Left lobe of liver (tissue), 2 donors: ENCODE data around the gene TBX21. TPM values are rescaled to one million over a fixed set of nuclear protein-coding genes. Genes with fewer than 3 reads are reported as not detected.

Experiments
- ATAC-seq: fragments of 200-7000 bp; cut with Tn5 transposase; one replicate; pipeline ENCODE4 v1.9.1; 2020; ENCODE audit warnings: mild to moderate bottlenecking, moderate library complexity
- DNase-seq: peaks from one replicate; pipeline ENCODE4 v3.0.0-alpha.2; 2020; ENCODE audit warnings: low spot score
- total RNA-seq: library from RNA; stranded (reverse); gene quantifications from one replicate; pipeline ENCODE4 v1.2.1, GENCODE V29; 2021
- donor health status: DM: no; HTN: no; CAD: no; lungs with moderate emphysema.
- donor health status: DM: no; HTN: yes; CAD: no.

TBX21 gene
- total RNA-seq, 1 donor from 2014 or later = 0.38 TPM

DNA sequence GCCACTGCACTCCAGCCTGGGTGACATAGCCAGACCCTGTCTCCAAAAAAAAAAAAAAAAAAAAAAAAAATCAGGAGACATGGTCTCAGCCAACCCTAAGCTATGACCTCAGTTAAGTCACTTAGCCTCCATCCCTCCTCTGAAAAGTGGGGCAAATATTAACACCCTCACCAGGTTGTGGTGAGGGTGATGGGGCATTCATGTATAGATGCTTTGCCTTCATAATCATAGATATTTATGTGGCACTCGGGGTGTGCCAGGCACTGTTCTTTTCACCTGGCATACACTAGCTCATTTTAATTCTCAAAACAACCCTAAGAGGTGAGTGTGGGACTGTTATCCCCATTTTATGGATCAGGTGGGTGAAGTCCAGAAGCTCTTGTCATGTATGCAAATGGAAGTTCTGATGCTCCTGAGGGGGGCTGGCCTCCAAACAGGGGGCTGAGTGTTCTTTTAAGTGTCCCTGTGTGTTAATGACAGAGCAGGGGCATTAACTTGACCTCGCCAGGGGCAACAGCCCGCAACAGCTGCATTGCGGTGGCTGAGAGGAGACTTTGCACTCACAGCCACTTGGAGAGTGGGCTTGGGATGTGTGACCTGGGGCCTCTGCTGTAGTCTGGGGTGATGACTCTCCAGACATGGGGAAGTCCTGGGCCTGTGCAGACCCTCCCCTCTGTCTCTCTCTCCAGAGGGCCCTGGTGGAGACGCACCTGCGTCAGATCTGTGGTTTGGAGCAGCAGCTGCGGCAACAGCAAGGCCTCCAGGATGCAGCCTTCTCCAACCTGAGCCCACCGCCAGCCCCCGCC, 34.9 kb upstream of the TBX21 start:
- no peak for ATAC-seq
- DNase-seq = no peak

DNA sequence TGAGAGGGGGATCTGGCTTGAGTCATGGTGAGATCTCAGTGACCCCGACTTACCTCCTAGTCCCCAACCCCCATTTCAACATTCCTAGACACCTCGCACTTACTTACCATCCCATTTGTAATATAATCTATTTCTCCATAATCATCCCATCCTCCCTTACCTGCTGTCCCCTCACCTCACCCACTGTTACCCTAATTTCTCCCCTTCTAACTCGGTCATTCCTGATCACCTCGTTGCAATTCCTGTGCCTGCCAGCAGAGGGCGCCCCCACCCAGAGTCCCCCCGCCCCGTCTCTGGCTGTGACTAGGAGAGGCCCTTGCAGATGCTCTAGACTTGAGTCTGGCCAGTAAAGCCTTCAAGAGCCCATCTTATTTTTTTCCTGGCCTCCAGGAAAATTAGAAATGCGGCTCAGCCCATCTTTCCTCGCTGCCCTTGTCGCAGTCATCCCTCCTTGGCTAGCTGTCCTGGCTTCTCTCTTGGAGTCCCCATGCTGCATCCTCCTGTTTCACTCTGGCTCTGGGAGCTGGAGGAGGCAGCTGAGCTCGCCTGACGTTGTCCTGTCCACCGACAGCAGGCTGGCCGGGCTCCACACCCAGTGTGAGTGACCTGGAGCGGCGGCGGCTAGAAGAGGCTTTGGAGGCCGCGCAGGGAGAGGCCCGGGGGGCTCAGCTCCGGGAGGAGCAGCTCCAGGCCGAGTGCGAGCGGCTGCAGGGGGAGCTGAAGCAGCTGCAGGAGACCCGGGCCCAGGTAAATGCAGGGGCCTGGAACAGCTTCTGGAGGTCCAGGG, 34.1 kb upstream of the TBX21 start:
- ATAC-seq (peak; percentile 54), DNase-seq (no peak)

DNA sequence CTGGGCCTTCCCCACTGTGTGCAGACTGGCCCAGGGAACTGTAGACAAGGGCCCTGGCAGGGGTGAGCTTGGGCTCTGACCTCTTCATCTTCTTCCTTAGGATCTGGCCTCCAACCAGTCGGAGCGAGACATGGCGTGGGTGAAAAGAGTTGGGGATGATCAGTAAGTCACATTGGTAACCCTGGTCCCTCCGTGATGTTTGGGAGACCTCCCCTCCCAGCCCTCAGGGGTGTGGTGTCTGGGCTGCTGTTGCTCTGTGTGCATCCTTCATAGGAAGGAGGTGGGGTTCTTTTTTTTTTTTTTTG, 33.5 kb upstream of the TBX21 start:
- no peak for DNase-seq
- no peak for ATAC-seq

DNA sequence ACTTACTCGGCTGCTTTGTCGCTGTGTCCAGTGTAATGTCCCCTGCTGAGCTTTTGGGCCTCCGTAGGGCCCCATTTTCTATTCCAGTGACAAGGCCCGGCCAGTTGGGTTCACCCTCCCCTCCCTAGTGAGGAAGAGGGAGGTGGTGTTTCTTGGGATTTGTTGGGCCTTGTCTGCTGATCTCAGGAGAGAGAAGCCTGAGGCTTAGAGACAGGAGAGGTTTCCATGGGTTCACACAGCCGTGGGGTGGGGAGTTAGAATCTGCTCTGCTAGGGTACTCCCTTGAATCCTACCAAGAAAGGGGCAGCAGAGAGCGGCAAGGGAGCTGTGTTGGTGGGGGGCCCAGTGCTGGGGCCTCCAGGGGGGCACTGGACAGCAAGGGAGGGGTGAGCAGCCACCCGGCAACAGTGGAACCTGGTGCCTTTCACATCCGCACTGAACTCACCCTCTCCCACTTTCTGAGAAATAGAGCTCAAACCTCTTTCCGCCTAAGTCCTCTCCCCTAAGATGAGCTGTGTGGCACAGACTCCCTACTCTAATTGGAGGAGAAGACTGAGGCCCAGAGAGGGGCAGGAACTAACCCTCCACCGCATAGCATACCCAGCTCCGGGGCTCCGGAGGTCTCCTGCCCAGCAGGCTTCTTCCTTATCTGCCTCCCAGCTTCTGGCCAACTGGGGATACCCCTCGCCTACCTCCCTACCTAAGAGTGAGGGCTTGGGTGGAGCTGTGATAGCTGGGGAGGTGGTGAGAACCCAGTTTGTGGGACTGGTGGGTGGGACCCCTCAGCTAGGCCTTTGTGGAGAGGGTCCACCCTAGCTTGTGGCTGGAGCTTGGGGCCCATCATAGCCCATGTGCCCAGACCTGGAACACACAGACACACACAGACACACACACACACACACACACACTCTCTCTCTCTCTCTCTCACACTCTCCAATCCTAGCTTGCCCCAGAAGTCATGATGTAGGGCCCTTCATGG, 32.3 kb upstream of the TBX21 start:
- ATAC-seq (no peak), DNase-seq (no peak)

DNA sequence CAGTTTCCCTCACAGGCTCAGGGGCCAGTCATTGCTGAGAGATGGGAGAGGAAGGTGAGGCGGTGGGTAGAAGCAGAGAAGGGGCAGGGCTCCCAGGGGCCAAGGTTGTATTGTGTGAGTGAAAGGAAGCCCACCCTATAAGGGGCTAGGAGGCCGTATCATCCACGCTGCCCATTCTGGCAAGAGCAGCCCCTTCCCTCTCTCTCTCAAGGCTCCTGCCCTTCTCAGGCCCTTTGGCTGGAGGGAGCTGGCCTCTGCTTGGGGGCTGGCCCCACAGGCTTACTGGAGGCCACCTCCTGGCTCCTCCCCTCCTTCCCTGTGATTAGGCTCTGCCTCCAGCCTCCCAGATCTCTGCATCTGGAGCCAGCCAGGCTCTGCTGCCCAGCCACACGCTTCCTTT, 31.4 kb upstream of the TBX21 start:
- ATAC-seq (no peak), DNase-seq (no peak)

- no peak for DNase-seq
These were observed 30.5 kb upstream of the TBX21 start for GRCh38 chr17:47702391-47702995.

GRCh38 chr17:47703191-47703591, 29.8 kb upstream of the TBX21 start:
- DNase-seq (no peak), ATAC-seq (no peak)

More at GRCh38 chr17:47702391-47702995, 30.5 kb upstream of the TBX21 start:
- ATAC-seq = no peak

- DNase-seq (no peak), ATAC-seq (no peak)
These were observed 29.4 kb upstream of the TBX21 start for GRCh38 chr17:47703671-47704070.

GRCh38 chr17:47704116-47704515, 28.9 kb upstream of the TBX21 start:
- ATAC-seq (no peak), DNase-seq (no peak)

- DNase-seq = no peak
- ATAC-seq = no peak
These were observed 28.3 kb upstream of the TBX21 start for GRCh38 chr17:47704736-47705135.

DNA sequence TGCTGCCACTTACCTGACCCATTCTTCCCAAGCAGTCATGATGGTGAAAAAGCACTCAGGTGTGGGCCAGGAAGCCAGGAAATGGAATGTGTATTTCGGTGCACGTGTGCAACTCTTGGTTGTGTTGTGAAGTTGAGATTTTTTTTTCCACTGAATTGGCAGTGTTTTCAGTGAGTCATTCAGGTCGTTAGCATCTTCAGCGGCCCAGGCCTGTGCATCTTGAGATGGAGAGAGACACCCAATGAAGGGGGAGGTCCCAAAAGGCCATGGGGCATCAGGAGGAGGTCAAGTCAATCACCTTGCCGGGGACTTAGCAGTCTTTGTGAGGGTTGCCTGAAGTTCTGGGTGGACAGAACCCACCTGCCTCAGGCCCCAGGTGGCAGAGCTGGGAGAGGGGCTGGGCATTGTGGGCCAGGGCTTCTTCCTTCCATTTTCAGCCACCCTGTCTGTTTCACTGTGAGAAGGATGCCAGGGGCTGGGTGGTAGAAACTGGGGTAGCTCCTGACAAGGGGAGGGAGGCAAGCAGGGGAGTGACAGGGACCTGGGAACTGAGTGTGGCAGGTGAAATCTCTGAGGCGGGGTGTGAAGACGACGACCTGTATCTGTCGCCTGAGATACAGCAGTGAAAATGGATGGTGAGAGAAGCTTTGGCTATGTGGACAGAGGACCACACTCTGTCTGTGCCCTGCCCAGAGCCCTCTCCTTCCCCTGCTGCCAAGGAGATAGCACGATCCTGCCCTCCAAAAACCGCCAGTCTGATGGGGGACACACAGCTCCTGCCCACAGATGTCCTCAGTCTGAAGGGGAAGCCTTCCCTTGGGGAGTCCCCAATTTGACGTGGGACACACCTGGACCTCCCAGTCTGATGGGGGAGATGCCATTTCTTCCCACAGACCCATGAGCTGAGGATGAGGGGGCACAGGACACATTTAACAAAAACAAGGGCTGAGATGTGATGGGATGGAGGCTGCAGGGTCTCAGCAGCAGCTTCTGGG, 27.2 kb upstream of the TBX21 start:
- no peak for DNase-seq
- ATAC-seq = no peak

DNA sequence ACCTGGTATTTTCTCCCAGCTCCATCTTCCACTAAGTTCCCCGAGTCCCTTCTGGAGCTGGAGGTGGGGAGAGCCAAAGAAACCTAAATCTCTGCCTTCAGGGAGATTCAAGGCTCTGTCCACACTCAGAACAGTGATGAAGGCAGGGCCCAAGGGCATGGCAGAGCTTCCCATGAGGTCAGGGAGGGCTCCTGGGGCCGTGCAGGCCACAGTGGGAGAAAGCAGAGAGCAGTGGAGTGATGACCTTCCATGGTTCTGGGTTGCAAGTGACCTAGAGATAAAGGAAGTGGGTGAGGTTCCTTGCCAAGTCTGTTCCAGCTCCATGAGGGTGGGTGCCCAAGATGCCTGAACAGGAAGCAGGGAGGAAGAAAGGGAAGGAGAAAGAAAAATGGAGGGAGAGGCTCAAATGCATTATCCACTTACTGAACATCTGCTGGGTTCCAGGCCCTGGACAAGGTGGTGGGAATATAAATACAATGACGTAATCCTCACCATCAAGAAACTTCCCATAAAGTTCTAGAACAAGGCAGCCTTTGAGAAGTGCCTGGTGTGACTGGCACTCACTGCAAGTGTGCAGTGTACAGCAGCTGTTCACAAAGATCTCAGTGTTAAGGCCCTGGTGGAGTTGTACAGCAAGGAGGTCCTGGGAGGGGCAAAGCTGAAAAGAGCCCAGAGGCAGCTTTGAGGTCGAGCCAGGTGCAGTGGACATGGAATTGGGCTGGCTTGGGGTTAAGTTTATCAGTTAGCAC, 25.8 kb upstream of the TBX21 start:
- DNase-seq (no peak), ATAC-seq (no peak)

DNA sequence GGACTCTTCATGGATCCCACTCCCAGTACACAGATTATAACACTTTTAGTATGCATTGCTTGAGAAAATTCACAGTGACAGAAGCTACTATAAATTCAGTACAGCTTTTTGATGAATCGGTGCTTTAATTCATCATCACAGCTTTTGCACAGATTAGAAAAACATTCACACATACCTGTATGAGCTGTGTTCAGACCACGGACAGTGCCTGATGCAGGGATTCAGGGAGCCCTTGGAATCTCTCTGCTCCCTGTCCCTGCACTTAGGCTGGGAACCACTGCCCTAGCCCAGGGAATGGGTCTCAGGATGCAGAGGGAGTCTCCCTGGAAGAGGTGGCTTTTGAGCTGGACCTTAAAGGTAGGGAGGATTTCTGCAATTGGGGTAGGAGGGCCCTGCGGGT, 25.2 kb upstream of the TBX21 start:
- no peak for ATAC-seq
- DNase-seq = no peak

DNA sequence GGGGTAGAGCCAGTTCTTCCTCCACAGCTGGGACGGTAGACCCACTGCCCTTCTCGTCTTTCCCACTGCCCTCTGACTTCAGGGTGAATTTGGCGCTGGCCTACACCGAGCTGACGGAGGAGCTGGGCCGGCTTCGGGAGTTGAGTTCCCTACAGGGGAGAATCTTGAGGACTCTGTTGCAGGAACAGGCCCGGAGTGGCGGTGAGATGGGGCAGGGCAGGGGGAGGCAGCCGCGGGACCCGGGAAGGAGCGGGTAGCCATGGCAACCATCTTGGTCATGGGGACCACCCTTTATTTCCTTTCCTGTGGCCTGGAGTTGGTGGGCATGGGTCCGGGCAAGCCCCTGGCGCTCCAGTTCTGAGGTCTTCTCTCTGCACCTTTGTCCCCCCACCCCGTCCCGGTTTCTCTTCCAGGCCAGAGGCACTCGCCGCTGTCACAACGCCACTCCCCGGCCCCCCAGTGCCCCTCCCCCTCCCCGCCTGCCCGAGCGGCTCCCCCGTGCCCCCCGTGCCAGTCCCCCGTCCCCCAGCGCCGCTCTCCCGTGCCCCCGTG, 24.6 kb upstream of the TBX21 start:
- ATAC-seq = no peak
- DNase-seq = no peak

GRCh38 chr17:47708864-47709541, 24.0 kb upstream of the TBX21 start:
- ATAC-seq (peak; percentile 82), DNase-seq (no peak)

DNA sequence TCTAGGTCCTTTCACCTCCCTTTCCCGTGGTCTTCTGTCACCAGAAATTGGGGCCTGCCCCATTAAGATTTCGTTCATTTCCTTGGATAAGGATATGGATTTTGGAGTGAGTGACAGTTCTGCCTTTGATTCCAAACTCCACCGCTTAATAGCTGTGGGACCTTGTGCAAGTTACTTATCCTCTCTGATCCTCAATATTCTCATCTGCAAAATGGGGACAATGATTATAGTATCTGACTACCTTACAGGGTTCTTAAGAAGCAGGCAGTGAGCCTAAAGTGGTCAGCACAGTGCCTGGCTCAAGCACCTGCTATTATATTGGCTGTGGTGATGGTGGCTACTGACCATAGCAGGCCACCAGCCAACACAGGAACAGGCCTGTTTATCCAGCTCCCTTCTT, 23.4 kb upstream of the TBX21 start:
- DNase-seq = no peak
- ATAC-seq = no peak

DNA sequence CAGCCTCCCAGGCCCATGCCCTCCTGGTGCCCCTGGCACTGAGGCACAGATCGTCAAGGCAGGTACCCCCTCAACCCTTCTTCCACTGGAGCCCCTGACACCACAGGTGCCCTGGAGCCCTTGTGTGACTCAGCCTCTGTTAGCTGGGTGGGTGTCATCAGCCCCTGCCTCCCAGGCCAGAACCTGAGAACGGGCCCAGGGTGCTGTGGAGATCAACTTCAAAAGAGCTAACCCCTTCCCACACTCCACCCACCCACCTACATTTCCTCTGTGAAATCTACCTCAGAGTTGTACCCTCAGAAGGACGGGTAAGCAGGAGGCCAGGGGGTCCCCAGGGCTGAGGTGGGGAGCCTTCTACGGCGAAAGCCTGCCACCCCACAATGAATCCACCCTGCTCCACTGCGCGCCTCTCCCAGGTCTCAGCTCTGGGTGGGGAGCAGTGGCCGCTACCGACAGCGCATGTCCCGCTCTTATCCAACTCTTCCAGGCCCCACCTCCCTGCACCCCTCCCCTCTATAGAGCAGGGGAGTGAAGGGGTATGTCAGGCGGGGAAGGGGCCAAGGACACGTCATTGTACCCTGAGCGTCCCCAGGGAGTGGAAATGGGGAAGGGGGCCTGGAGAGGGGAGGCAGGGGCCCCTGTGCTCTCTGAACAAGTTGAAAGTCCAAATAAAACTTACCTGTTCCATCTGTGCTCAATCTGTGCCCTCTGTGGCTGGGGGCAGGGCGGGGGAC, 21.5 kb upstream of the TBX21 start:
- ATAC-seq (no peak), DNase-seq (no peak)
